ENCODE results near the gene METTL25B.

Gene METTL25B

DNA sequence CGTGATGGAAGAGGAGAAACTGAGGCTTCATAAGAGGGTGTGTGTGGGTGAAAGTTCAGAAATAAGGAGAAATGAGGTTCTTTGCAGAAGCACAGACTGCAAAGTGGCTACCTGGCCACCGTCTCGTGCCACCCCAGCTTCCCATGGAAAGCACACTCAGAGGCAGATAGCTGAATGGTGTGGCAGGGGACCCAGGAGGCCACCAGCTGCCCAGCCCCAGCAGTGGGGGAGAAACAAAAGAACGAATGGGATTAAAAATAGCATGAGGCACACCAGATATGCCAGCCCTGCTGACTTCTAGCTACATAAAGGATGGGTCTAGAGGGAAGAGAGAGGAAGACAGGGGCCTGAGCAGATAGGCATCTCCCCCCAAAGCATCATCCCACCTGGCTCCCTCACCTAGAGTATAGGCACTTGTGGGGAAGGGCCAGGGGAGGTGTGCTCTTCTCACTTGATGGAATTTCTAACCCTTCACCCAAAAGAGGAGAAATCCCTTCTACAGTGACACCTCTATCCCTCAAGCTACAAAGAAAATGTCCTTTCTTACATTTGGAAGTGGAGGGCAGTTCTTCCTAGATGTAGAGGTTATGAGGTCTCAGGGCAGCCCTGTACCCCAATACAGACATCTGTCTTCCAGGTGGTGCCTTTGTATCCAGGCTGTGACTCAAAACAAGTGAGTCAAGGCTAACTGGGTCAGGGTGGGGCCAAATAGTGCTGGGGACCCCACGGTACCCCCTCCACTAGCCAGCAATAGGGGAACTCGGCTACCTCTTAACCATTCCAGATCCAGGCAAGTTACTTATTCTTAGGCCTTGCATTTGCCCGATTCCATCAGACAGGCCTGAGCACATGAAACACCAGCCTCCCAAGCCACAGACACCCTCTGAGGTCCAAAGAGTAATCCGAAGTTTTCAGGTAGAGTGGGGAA, 19.7 kb downstream of the METTL25B start:
- no peak for TF ChIP-seq CTCF (IDR thresholded peaks at IDR 0.05)

DNA sequence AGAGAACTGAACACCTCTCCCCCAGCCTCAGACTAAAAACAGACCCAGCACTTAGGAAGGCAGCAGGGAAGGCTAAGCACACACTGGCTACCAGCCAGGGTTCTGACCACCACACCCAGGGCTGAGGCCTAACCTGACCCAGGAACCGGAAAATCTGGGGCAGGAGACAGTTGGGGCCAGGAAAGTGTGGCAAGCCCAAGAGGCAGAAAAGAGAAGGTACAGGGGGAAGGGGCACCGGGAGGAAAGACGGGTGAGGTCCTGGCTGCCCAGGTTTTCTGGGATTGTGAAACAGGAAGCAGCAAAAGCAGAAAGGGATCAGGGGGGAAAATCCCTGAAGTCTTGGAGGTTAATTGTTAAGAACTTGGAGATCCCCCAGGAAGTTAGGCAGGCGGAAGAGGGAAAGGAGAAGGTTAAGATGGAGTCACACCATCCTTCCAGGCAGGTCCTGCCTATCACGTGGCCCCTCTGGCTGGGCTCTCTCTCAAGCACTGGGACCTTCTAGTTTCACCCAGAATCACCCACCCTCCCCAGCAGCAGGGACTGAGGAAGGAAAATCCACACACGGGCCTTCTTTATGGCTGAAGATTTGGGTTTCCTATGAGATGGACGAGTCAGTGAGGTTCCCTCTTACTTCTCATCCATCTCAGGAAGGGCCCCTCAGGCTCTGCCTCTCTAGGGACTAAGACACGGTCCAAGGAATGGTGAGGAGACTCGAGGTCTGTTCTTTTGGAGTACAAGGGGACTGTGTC, 20.6 kb downstream of the METTL25B start:
- no peak for TF ChIP-seq CTCF (IDR thresholded peaks at IDR 0.05)

DNA sequence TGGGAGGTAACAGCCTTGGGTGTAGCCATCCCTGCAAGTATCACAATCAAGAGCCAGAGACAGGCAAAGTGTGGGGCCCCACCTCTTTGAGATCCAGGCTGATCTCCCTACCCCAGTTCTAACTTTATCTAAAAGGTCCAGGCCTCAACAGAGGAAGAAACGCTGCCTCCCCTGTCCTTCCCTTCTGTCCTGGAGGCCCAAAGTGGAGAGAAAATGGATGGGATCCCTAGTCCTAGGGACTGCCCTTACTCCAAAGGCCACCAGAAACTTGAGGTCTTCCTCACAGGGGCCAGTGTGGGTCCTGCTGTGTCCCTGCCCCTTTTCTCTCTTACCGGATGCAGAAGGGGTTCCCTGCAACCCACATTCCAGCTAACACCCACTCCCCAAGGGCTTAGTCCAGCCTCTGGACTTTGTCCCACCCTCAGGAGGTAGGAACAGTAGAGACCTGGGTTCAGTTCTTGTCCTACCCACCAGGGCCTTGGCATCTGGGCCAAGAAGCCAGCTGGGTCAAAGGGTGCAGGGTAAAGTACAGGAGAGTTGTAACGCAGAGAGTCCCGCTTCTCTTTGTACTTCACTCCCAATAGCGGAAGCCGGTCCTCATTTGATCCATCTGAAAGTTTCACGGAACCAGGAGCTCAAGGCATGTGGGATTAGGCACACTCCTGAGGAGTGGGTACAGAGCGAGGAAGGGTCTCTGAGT, 21.3 kb downstream of the METTL25B start:
- TF ChIP-seq CTCF (IDR thresholded peaks at IDR 0.05), result no peak

- TF ChIP-seq CTCF (IDR thresholded peaks at IDR 0.05), result no peak
Measured at GRCh38 chr1:156750191-156750672, 22.0 kb downstream of the METTL25B start.

DNA sequence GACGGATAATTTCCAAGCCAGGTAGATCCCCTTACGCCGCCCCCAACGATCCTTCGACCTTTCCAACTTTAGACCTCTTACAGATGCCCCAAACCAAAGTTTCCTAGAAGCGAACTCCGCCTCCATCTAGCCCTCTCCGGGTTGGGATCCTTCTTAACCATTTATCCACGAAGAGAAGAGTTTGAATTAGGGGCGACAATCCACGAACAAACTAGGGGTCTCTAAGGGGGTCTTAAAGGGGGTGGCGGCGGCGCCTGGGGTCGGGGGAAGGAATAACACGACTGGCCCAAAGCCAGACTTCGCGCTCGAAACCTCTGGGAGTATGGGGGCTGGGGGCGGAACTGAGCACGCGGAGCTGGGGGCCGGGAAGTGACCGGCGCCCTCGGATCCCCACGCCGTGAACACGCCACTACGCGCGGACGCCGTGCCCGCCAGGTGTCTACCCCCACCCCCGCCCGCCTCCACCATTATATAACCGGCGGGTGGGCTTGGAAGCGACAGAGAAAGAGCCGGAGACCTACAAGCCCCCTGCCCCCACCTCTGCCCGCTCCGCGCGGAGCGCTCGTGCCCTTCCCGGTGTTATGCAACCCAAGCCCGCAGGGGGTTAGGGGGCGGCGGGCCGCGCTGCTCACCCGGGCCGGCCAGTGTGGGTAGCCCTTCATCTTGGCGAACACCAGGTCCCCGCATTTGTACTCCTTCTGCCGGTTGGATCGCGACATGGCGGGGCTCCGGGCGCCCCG, 22.6 kb downstream of the METTL25B start:
- TF ChIP-seq CTCF (IDR thresholded peaks at IDR 0.05), result no peak

GRCh38 chr1:156751451-156751756, 23.1 kb downstream of the METTL25B start, which contains the start of gene HDGF:
Gene HDGF (minus strand): TSS chr1:156751675. CDS start chr1:156751429, 246 bp downstream.
- no peak for TF ChIP-seq CTCF (IDR thresholded peaks at IDR 0.05)
